Glutamatergic neuron (in vitro differentiated cells): ENCODE results near the gene PTDSS2. TPM values are rescaled to one million over a fixed set of nuclear protein-coding genes. Genes with fewer than 3 reads are reported as not detected.
"Not testable (repeated sequence)": the region's sequence is repeated elsewhere in the genome, so short reads cannot be mapped to it uniquely, and the experiment has no call there.

Experiments
- DNase-seq: peaks from one replicate; pipeline ENCODE4 v3.0.0; 2022
- H3K27ac Mint-ChIP-seq: one replicate; pipeline ENCODE4 v1.8.0; 2020; ENCODE audit warnings: mild to moderate bottlenecking, mixed read lengths, inconsistent platforms; ENCODE audit not compliant: unreplicated experiment
- H3K27me3 Mint-ChIP-seq: one replicate; pipeline ENCODE4 v1.8.0; 2020; ENCODE audit warnings: mild to moderate bottlenecking, moderate library complexity, mixed read lengths, inconsistent platforms; ENCODE audit not compliant: unreplicated experiment
- H3K36me3 Mint-ChIP-seq: one replicate; pipeline ENCODE4 v1.8.0; 2020; ENCODE audit warnings: mild to moderate bottlenecking, mixed read lengths, inconsistent platforms; ENCODE audit not compliant: unreplicated experiment
- H3K4me1 Mint-ChIP-seq: one replicate; pipeline ENCODE4 v1.8.0; 2020; ENCODE audit warnings: mild to moderate bottlenecking, low read depth, mixed read lengths, inconsistent platforms; ENCODE audit not compliant: unreplicated experiment
- H3K4me3 Mint-ChIP-seq: one replicate; pipeline ENCODE4 v1.8.0; 2020; ENCODE audit warnings: mild to moderate bottlenecking, mixed read lengths, inconsistent platforms; ENCODE audit not compliant: unreplicated experiment
- H3K9me3 Mint-ChIP-seq: one replicate; pipeline ENCODE4 v1.8.0; 2020; ENCODE audit warnings: mild to moderate bottlenecking, moderate library complexity, mixed read lengths, inconsistent platforms; ENCODE audit not compliant: unreplicated experiment
- CTCF ChIP-seq: fragments of 200-600 bp; sonication (generic); IDR thresholded peaks from one replicate; pipeline ENCODE4 v1.5.0; 2021; ENCODE audit not compliant: partially characterized antibody, unreplicated experiment
- total RNA-seq: library from RNA; stranded (reverse); fragmentation: NEBNext Ultra II Directional; extraction: Animal tissue kit (Norgen Biotek cat#: 25700); gene quantifications from one replicate; pipeline ENCODE4 v1.2.1, GENCODE V29; 2021; ENCODE audit not compliant: unreplicated experiment

PTDSS2 gene
- total RNA-seq, 1 donor from 2014 or later: 123 TPM

GRCh38 chr11:431921-432320 lies 18.2 kb upstream of the PTDSS2 start:
- Mint-ChIP-seq H3K27me3 (peaks cover 7% of the 10 kb centered on the region), H3K27ac (no peak overlapping the region), H3K4me1 (peaks cover 3% of the 10 kb centered on the region), H3K36me3 (no peaks in the 10 kb centered on the region), H3K9me3 (peaks cover 2% of the 10 kb centered on the region), H3K4me3 (no peak overlapping the region)
- DNase-seq: no peak
- no peak for TF ChIP-seq CTCF

GRCh38 chr11:432501-433100 lies 17.5 kb upstream of the PTDSS2 start:
- H3K4me1 Mint-ChIP-seq: peaks cover 3% of the 10 kb centered on the region
- TF ChIP-seq CTCF: no peak
- H3K9me3 Mint-ChIP-seq: peaks cover 2% of the 10 kb centered on the region
- no peaks in the 10 kb centered on the region for H3K36me3 Mint-ChIP-seq
- DNase-seq: no peak
- no peak overlapping the region for H3K27ac Mint-ChIP-seq
- peaks cover 7% of the 10 kb centered on the region for H3K27me3 Mint-ChIP-seq
- H3K4me3 Mint-ChIP-seq: no peak overlapping the region

- Mint-ChIP-seq H3K27me3 (peaks cover 4% of the 10 kb centered on the region), H3K4me3 (no peak overlapping the region), H3K9me3 (peaks cover 2% of the 10 kb centered on the region), H3K4me1 (peaks cover 4% of the 10 kb centered on the region), H3K36me3 (no peaks in the 10 kb centered on the region), H3K27ac (no peak overlapping the region)
- no peak for DNase-seq
- TF ChIP-seq CTCF: no peak
Measured at GRCh38 chr11:433111-433510, 17.0 kb upstream of the PTDSS2 start.

GRCh38 chr11:433641-434040 lies 16.4 kb upstream of the PTDSS2 start:
- H3K36me3 Mint-ChIP-seq: no peaks in the 10 kb centered on the region
- no peak overlapping the region for H3K27ac Mint-ChIP-seq
- peaks cover 2% of the 10 kb centered on the region for H3K9me3 Mint-ChIP-seq
- H3K4me3 Mint-ChIP-seq: no peak overlapping the region
- peaks cover 2% of the 10 kb centered on the region for H3K27me3 Mint-ChIP-seq
- TF ChIP-seq CTCF: no peak
- peaks cover 9% of the 10 kb centered on the region for H3K4me1 Mint-ChIP-seq
- DNase-seq: no peak

GRCh38 chr11:434496-434895 lies 15.6 kb upstream of the PTDSS2 start:
- peaks cover 12% of the 10 kb centered on the region for H3K4me1 Mint-ChIP-seq
- DNase-seq: no peak
- H3K27me3 Mint-ChIP-seq: no peaks in the 10 kb centered on the region
- no peak for TF ChIP-seq CTCF
- no peaks in the 10 kb centered on the region for H3K36me3 Mint-ChIP-seq
- H3K4me3 Mint-ChIP-seq: no peak overlapping the region
- H3K9me3 Mint-ChIP-seq: peaks cover 2% of the 10 kb centered on the region
- no peak overlapping the region for H3K27ac Mint-ChIP-seq

GRCh38 chr11:434999-435740 lies 14.9 kb upstream of the PTDSS2 start:
- not testable (repeated sequence) for DNase-seq, H3K36me3 Mint-ChIP-seq, H3K4me3 Mint-ChIP-seq, H3K9me3 Mint-ChIP-seq, H3K27me3 Mint-ChIP-seq, H3K27ac Mint-ChIP-seq
- H3K4me1 Mint-ChIP-seq: peaks cover 12% of the 10 kb centered on the region
